GM23248 (cell line): Measurements from ENCODE around the gene CCM2.

Experiments used
- EZH2 ChIP-seq: fragments of 200-600 bp; sonication (generic); IDR thresholded peaks from 2 replicates; pipeline ENCODE4 v1.6.1; 2018; ENCODE audit warnings: antibody characterized with exemption, mild to moderate bottlenecking; ENCODE audit not compliant: insufficient read depth, poor library complexity, severe bottlenecking
- EZH2phosphoT487 ChIP-seq: fragments of 200-600 bp; sonication (generic); IDR thresholded peaks from 2 replicates; pipeline ENCODE4 v1.6.1; 2018; ENCODE audit warnings: antibody characterized with exemption, moderate library complexity, mild to moderate bottlenecking, low read depth; ENCODE audit not compliant: insufficient read depth

GRCh38 chr7:44987457-44987856 lies 12.5 kb upstream of the CCM2 start:
- TF ChIP-seq EZH2 (no peak), EZH2phosphoT487 (no peak)
